Measurements from ENCODE around the gene PDCD4.

PDCD4 gene

GRCh38 chr10:110842326-110842904, 29.3 kb upstream of the PDCD4 start:
- DNase-seq (ENCODE audit: low spot score): no peak

- DNase-seq (ENCODE audit: low spot score): peak; percentile 96
Measured at GRCh38 chr10:110843031-110843430, 28.7 kb upstream of the PDCD4 start.

GRCh38 chr10:110843796-110844616, 27.7 kb upstream of the PDCD4 start:
- peak; percentile 26 for DNase-seq (ENCODE audit: low spot score)

- DNase-seq (ENCODE audit: low spot score): no peak
Measured at GRCh38 chr10:110844617-110844881, 27.2 kb upstream of the PDCD4 start.

DNA sequence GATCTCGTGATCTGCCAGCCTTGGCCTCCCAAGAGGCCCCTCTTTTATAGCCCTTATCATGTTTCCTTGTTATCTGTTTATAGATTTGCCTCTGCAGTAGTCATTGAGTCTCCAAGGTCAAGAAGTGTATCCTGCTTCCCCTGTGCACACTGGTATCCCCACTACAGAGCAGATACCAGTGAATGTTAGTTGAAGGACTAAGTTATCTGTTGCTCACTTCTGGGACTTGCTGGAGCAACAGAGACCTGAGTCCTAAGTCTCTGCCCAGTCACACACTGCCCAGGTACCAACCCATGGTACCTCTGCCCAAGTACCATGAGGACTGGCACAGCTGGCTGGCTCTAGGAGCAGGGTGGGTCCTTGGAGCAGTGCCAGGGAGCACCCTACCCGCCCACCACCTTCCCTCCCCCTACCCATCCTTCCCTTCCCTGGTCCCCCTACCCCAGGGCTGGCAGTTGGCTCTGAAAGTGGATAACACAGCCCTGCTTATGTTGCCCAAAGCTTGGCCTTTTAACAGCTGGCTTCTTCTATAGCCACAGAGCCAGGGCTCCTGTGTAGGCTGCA, 26.5 kb upstream of the PDCD4 start:
- no peak for DNase-seq (ENCODE audit: low spot score)

GRCh38 chr10:110845756-110846620, 25.7 kb upstream of the PDCD4 start:
- no peak for DNase-seq (ENCODE audit: low spot score)

- no peak for DNase-seq (ENCODE audit: low spot score)
Measured at GRCh38 chr10:110847374-110847773, 24.4 kb upstream of the PDCD4 start.

DNA sequence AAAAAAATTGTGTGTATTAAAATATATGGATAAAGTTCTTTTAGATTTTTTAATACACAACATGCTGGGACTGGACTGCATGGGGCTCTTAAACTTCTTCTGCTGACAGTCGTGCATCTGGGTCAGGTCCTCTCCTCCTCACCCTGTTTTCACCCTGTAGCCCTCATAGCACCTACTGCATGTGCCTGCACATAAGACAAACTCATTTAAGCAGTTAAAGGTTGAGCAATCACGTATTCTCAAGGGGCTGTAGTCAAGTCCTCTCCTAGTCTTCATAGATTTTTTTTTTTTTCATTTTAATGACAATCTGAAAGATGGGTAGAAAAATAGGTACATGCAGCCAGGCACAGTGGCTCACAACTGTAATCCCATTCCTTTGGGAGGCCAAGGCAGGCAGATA, 23.6 kb upstream of the PDCD4 start:
- DNase-seq (ENCODE audit: low spot score): no peak

DNA sequence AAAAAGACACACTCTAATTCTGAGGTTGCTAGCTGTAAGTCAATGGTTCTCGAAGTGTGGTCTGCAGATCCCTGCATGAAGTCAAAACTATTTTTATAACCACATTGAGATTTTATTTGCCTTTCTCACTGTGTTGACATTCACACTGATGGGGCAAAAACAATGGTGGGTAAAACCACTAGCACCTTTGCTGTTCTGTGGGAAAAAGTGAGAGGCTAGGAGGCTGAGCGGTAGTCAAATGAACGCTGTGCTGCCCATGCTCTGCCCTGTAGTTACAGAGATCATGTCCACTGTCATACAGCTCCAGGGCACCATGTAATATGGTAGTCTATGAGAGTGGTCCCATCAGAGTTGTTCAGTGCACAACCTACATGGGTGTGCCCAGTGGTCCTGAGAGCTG, 21.6 kb upstream of the PDCD4 start:
- no peak for DNase-seq (ENCODE audit: low spot score)

DNA sequence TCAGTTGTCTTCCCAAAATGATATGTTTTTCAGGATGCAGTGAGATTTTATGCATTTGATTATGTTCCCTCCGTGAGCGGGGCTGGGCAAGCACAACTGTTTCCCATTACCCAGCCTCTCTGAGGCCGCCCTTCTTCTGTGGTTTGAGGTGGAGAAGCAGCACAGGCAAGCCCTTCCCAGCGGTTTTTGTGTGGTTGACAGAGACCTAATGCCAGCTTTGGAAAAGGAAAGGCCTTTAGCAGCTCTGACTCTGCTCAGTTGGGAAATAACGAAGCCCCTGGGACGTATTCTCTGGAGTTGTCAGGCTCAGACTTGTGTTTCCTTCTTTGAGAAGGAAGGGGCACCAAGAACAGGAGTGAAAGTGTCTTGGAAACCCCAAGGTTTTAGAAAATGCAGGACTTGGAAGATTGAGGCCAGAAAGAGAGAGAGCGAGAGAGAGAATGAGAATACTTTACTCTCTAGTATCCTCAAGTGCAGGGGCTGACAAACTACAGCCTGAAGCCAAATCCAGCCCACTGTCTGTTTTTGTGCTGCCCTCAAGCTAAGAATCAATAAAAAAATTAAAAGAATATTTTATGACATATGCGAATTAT, 20.6 kb upstream of the PDCD4 start:
- DNase-seq (ENCODE audit: low spot score): no peak

DNA sequence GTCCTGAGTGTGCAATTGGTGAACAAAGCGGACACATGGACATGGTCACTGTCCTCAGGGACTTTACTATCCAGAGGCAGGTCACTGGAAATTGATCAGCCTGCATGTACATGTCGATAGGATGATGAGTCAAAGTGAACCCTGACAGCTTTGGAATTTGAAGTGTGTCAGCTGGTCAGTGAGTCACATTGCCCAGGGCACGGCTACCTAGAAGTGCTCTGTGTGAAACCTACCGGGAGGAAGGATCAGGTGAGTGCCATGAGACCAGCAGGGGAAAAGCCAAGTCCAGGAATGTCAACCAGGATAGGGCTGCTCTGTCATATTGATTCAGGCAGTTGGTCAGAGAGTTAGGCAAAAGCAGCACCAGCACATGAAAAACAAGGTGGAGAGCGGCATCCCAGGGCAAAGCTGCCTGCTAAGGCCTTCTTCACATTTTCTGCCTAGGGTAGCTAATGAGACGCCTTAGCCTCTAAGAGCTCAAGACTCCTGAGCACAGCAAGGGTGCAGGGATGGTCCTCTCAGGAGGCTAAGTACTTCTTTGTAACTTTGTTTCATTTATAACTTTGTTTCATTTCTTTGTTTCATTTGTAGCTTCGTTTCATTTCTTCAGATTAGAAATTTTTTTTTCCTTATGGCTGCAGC, 19.4 kb upstream of the PDCD4 start:
- no peak for DNase-seq (ENCODE audit: low spot score)

DNA sequence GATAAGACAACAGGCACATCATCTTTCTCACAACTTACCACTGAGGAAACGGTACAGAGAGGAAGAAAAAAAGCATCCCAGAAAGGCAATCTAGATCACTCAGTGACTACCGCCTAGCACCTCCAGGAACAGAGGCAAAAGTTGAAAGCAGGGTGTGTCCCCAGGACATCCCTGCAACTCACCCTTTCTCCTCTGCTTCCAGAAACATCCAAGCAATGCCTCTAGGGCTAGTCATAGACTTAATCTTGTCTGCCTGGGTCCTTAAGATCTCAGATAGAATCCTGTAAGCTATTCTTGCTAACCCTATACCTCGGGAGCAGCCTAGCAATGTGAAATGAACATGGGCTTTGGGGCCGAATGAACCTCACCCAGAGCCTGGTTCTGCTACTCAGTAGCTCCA, 18.8 kb upstream of the PDCD4 start:
- no peak for DNase-seq (ENCODE audit: low spot score)

GRCh38 chr10:110853921-110854605, 17.7 kb upstream of the PDCD4 start:
- DNase-seq (ENCODE audit: low spot score): no peak

DNA sequence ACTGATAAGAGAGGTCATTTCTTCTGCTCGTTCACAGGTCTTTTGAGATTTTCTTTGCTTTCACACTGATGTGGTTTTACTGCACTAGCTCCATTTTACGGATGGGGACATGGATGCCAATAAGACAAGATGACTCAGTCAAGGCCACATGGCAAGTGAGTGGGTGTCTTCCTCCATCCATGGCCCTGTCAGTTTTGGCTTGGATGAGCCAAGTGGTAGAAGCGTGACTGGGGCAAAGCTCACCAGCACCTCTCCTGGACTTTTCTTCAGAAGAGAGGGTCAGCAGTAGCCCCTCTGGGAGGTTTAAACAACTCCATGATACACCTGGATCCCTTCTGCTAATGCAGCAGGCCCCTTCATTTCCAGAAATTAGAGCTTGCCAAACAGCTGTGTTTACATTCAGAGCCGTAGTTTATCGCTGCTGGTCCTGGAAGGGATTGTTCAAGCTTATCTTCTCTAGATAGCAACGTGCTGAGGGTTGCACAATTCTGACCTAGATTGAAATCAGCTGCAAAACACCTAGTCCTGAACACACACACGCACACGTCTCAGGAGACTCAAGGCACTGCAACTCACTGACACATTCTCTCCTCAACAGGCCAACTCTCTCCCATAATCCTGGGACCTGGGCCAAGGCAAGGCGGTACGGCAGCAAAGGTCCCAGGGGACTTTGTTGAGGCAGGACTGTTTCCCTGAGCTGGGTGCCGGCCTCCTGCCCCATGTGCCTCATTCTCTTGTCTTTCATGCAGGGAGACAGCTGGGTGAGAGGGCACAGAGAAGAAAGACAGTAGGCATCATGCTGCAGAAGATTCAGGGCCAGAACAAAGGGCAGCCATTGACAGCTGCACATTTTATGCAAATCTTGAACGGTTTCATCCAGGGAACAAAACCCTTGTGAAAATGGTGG, 14.2 kb upstream of the PDCD4 start:
- DNase-seq (ENCODE audit: low spot score): peak; percentile 85

DNA sequence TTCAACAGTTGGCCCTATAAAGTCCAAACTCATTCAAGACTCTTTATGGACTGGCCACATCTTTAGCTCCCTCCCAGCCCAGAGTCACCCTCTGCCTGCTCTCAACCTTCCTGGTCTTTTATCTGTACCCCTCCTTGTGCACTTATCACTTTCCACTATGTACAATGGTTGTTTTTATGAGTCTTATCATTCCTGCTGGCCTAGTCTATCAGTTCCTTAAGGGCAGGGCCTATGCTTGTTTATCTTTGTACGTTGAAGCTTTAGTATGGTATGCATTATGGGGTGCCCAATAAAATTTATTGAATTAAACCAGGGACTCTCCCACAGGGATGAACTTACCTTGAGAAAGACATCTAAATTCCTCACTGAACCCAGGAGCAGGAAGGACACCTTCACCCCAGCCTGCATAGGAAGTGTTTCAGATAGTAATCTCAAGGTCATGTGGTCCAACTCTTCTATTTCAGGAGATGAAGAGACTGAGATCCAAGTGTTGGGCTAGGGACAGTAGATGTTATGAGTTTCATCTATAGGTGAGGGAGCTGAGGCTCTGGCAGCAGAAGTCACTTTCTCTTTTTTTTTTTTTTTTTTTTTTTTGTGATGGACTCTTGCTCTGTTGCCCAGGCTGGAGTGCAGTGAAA, 13.3 kb upstream of the PDCD4 start:
- DNase-seq (ENCODE audit: low spot score): peak; percentile 23

- no peak for DNase-seq (ENCODE audit: low spot score)
Measured at GRCh38 chr10:110859206-110859972, 12.3 kb upstream of the PDCD4 start.

DNA sequence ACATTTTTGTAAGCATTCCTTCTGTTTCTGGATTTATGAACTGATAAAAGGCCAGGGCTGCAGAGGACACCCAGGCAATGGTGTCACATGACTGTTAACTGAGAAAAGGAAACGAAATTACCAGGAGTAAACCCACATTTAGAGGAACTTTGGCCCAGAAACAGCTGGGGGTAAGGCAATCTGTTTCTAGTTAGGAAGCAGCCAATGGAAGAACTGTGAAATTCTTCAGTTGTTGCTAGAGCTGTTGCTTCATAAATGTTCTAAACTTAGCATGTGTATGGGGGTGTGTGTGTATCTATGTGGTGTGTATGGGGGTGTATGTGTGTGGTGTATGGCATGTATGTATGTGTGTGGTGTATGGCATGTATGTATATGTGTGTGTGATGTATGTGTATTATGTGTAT, 11.8 kb upstream of the PDCD4 start:
- peak; percentile 50 for DNase-seq (ENCODE audit: low spot score)

- peak; percentile 40 for DNase-seq (ENCODE audit: low spot score)
Measured at GRCh38 chr10:110860576-110861241, 11.0 kb upstream of the PDCD4 start.
